Measurements from ENCODE around the gene CCDC146. TPM values are rescaled to one million over a fixed set of nuclear protein-coding genes. Genes with fewer than 3 reads are reported as not detected.

The CCDC146 gene
- polyA plus RNA-seq, 1 experiment, result 8.8 TPM

- CTCF ChIA-PET, result interaction anchor here (0.5 to 0.6 kb wide), 2 partner anchors 117 to 1010 kb away, joined by 4 to 7 read pairs; partner anchors contain the start of gene FGL2
- TF ChIP-seq, protein P1, sequence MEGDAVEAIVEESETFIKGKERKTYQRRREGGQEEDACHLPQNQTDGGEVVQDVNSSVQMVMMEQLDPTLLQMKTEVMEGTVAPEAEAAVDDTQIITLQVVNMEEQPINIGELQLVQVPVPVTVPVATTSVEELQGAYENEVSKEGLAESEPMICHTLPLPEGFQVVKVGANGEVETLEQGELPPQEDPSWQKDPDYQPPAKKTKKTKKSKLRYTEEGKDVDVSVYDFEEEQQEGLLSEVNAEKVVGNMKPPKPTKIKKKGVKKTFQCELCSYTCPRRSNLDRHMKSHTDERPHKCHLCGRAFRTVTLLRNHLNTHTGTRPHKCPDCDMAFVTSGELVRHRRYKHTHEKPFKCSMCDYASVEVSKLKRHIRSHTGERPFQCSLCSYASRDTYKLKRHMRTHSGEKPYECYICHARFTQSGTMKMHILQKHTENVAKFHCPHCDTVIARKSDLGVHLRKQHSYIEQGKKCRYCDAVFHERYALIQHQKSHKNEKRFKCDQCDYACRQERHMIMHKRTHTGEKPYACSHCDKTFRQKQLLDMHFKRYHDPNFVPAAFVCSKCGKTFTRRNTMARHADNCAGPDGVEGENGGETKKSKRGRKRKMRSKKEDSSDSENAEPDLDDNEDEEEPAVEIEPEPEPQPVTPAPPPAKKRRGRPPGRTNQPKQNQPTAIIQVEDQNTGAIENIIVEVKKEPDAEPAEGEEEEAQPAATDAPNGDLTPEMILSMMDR (IDR thresholded peaks at IDR 0.05; ENCODE audit: low read depth, low read length), result no peak
- no peak for DNase-seq (ENCODE audit: low read depth, low spot score)
- POLR2A ChIA-PET, result no interaction called here
- no peaks in the 10 kb centered on the region for H3K27me3 ChIP-seq (ENCODE audit: control insufficient read depth, insufficient read depth, low read length)
- no peak overlapping the region for H3K27ac ChIP-seq (ENCODE audit: low read depth, low read length)
- no peak overlapping the region for H3K4me3 ChIP-seq (ENCODE audit: low read depth, low read length)
- H3K9me3 ChIP-seq (ENCODE audit: control insufficient read depth, insufficient read depth, low read length), result no peaks in the 10 kb centered on the region
Measured at GRCh38 chr7:77316219-77316978, 194.0 kb downstream of the CCDC146 start.

DNA sequence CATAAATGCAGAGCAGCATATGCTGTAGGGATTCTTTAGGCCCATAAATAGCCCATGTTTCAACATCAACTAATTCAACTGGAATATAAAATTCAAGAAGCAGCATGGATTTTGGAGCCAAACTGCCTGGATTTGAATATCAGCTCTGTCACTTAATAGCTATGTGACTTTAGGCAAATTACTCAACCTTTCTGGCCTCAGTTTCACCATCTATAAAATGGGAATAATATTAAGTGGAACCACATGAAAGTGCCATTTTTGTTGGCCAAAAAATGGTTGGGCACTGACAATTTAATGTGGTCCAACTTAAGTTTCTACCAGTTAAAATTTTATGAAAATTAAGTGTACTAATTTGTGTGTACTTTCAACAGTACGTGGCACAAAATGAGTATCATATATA lies 195.6 kb downstream of the CCDC146 start:
- no peak for DNase-seq (ENCODE audit: low read depth, low spot score)
- Histone ChIP-seq H3K4me3 (ENCODE audit: low read depth, low read length) (no peak overlapping the region), H3K9me3 (ENCODE audit: control insufficient read depth, insufficient read depth, low read length) (no peaks in the 10 kb centered on the region), H3K27me3 (ENCODE audit: control insufficient read depth, insufficient read depth, low read length) (no peaks in the 10 kb centered on the region), H3K27ac (ENCODE audit: low read depth, low read length) (no peak overlapping the region)
- TF ChIP-seq, protein P1 (IDR thresholded peaks at IDR 0.05; ENCODE audit: low read depth, low read length), result no peak
- CTCF ChIA-PET, result interaction anchor here (1.3 kb wide), 1 partner anchor 71 kb away, joined by 3 read pairs; no protein-coding TSS in a partner anchor
- POLR2A ChIA-PET, result no interaction called here

DNA sequence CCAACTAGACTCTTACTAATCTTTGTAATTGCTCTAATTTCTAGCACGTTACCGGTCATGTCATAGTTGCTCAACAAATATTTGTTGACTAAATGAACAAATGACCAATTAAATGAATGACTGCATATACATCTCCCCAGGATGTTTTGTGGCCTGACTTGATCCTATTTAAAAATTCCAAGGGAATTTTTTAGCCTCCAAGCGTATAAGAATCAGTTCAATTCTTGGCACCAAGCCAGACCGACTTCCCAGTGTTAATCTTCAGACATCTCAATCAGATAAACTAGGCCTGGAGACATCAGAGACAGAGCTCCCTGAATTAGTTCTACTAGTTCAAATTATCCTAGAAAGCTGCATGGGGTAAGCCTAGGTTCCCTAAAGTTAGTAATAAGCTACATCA lies 197.7 kb downstream of the CCDC146 start:
- DNase-seq (ENCODE audit: low read depth, low spot score), result no peak
- Histone ChIP-seq H3K4me3 (ENCODE audit: low read depth, low read length) (no peak overlapping the region), H3K9me3 (ENCODE audit: control insufficient read depth, insufficient read depth, low read length) (no peaks in the 10 kb centered on the region), H3K27me3 (ENCODE audit: control insufficient read depth, insufficient read depth, low read length) (no peaks in the 10 kb centered on the region), H3K27ac (ENCODE audit: low read depth, low read length) (no peak overlapping the region)
- TF ChIP-seq, protein P1 (IDR thresholded peaks at IDR 0.05; ENCODE audit: low read depth, low read length), result no peak
- ChIA-PET CTCF (interaction anchor here (0.7 to 1.4 kb wide), 3 partner anchors 11 to 64 kb away, joined by 3 to 4 read pairs (median 4); no protein-coding TSS in a partner anchor), POLR2A (interaction anchor here (1.0 kb wide), 1 partner anchor 44 kb away, joined by 3 read pairs; no protein-coding TSS in a partner anchor)

GRCh38 chr7:77320714-77321113 lies 198.3 kb downstream of the CCDC146 start:
- H3K27me3 ChIP-seq (ENCODE audit: control insufficient read depth, insufficient read depth, low read length), result no peaks in the 10 kb centered on the region
- DNase-seq (ENCODE audit: low read depth, low spot score), result no peak
- POLR2A ChIA-PET, result interaction anchor here (1.0 kb wide), 1 partner anchor 45 kb away, joined by 3 read pairs; no protein-coding TSS in a partner anchor
- CTCF ChIA-PET, result interaction anchor here (0.7 to 1.4 kb wide), 3 partner anchors 11 to 65 kb away, joined by 3 to 4 read pairs (median 4); no protein-coding TSS in a partner anchor
- H3K4me3 ChIP-seq (ENCODE audit: low read depth, low read length), result no peak overlapping the region
- H3K9me3 ChIP-seq (ENCODE audit: control insufficient read depth, insufficient read depth, low read length), result no peaks in the 10 kb centered on the region
- H3K27ac ChIP-seq (ENCODE audit: low read depth, low read length), result no peak overlapping the region
- TF ChIP-seq, protein P1 (IDR thresholded peaks at IDR 0.05; ENCODE audit: low read depth, low read length), result no peak

GRCh38 chr7:77321300-77321699 lies 198.9 kb downstream of the CCDC146 start:
- POLR2A ChIA-PET, result no interaction called here
- DNase-seq (ENCODE audit: low read depth, low spot score), result no peak
- CTCF ChIA-PET, result interaction anchor here (0.9 to 1.4 kb wide), 2 partner anchors 10 to 13 kb away, joined by 3 to 4 read pairs; no protein-coding TSS in a partner anchor
- Histone ChIP-seq H3K9me3 (ENCODE audit: control insufficient read depth, insufficient read depth, low read length) (no peaks in the 10 kb centered on the region), H3K27me3 (ENCODE audit: control insufficient read depth, insufficient read depth, low read length) (no peaks in the 10 kb centered on the region), H3K27ac (ENCODE audit: low read depth, low read length) (no peak overlapping the region), H3K4me3 (ENCODE audit: low read depth, low read length) (no peak overlapping the region)
- TF ChIP-seq, protein P1 (IDR thresholded peaks at IDR 0.05; ENCODE audit: low read depth, low read length), result no peak
